Cardiac muscle cell (in vitro differentiated cells and primary cell): ENCODE results near the gene JADE2. TPM values are rescaled to one million over a fixed set of nuclear protein-coding genes. Genes with fewer than 3 reads are reported as not detected.

ENCODE experiments used
- DNase-seq, 2 donors: peaks; one replicate each; pipeline versions ENCODE4 v3.0.0 to v3.0.0-alpha.2; 2010 to 2017; ENCODE audit warnings: low read depth in 1 of 2, low spot score in 1 of 2
- H3K27ac ChIP-seq: fragments of 200-600 bp; sonication (generic); 2 replicates; pipeline ENCODE4 v1.5.1; 2016
- H3K27me3 ChIP-seq: fragments of 200-600 bp; sonication (generic); 2 replicates; pipeline ENCODE4 v1.6.0; 2016; ENCODE audit warnings: control low read depth
- H3K36me3 ChIP-seq: fragments of 200-600 bp; sonication (generic); 2 replicates; pipeline ENCODE4 v1.5.1; 2016; ENCODE audit warnings: control low read depth
- H3K4me1 ChIP-seq: fragments of 200-600 bp; sonication (generic); 2 replicates; pipeline ENCODE4 v1.8.1; 2017; ENCODE audit warnings: low read depth, mild to moderate bottlenecking, mixed run types
- H3K4me3 ChIP-seq: fragments of 200-600 bp; sonication (generic); 2 replicates; pipeline ENCODE4 v1.5.1; 2016; ENCODE audit warnings: mild to moderate bottlenecking
- H3K9me3 ChIP-seq: fragments of 200-600 bp; sonication (generic); 2 replicates; pipeline ENCODE4 v1.5.1; 2017; ENCODE audit warnings: low read depth, mild to moderate bottlenecking, control low read depth
- polyA plus RNA-seq: library from polyadenylated mRNA; unstranded; fragments of >200 nt; fragmentation: Nextera tagmentation; extraction: Ambion mirVana; gene quantifications from 2 replicates; pipeline ENCODE4 v1.2.1, GENCODE V29; 2016
- total RNA-seq: library from RNA; depleted of rRNA; stranded (reverse); fragments of >200 nt; gene quantifications from 2 replicates; pipeline ENCODE4 v1.2.3, GENCODE V29; 2016
- TF ChIP-seq, protein P1 (sequence below): IDR thresholded peaks from 2 replicates; pipeline ENCODE4 v1.5.1; 2012; ENCODE audit warnings: low read depth, mild to moderate bottlenecking, low read length

JADE2 gene
- total and polyA plus RNA-seq, 2 experiments from 2014 or later, result 2.8 to 17.8 TPM

- no peaks in the 10 kb centered on the region for H3K4me1 ChIP-seq
- H3K36me3 ChIP-seq, result peaks cover 64% of the 10 kb centered on the region
Observed at GRCh38 chr5:134609232-134609851, 83.9 kb downstream of the JADE2 start.

GRCh38 chr5:134610725-134611124, 85.3 kb downstream of the JADE2 start:
- TF ChIP-seq, protein P1, sequence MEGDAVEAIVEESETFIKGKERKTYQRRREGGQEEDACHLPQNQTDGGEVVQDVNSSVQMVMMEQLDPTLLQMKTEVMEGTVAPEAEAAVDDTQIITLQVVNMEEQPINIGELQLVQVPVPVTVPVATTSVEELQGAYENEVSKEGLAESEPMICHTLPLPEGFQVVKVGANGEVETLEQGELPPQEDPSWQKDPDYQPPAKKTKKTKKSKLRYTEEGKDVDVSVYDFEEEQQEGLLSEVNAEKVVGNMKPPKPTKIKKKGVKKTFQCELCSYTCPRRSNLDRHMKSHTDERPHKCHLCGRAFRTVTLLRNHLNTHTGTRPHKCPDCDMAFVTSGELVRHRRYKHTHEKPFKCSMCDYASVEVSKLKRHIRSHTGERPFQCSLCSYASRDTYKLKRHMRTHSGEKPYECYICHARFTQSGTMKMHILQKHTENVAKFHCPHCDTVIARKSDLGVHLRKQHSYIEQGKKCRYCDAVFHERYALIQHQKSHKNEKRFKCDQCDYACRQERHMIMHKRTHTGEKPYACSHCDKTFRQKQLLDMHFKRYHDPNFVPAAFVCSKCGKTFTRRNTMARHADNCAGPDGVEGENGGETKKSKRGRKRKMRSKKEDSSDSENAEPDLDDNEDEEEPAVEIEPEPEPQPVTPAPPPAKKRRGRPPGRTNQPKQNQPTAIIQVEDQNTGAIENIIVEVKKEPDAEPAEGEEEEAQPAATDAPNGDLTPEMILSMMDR, result no peak
- H3K27me3 ChIP-seq, result no peaks in the 10 kb centered on the region
- H3K4me1 ChIP-seq, result no peaks in the 10 kb centered on the region
- DNase-seq, result no peak
- H3K4me3 ChIP-seq, result no peak overlapping the region
- H3K9me3 ChIP-seq, result no peaks in the 10 kb centered on the region
- no peak overlapping the region for H3K27ac ChIP-seq
- H3K36me3 ChIP-seq, result peaks cover 55% of the 10 kb centered on the region

More at GRCh38 chr5:134609232-134609851, 83.9 kb downstream of the JADE2 start:
- DNase-seq, result no peak
- H3K27me3 ChIP-seq, result no peaks in the 10 kb centered on the region
- TF ChIP-seq, protein P1, result no peak
- H3K4me3 ChIP-seq, result no peak overlapping the region
- no peaks in the 10 kb centered on the region for H3K9me3 ChIP-seq
- H3K27ac ChIP-seq, result no peak overlapping the region

DNA sequence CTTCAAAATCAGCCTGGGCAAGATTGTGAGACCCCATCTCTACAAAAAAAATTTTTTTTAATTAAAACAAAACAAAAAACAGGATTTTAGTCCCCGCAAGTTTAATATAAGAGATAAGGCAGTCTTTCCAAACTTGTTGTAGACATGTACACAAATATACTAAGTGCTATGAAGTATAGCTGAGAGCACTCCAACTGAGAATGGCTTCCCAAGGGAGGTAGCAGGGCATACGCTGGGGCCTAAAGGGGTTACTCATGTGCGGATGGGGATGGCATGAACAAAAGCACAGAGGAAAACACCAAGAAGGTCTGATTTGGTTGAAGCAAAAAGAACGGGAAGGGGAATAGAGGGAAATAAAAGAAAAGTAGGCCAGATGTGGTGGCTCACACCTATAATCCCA, 86.0 kb downstream of the JADE2 start:
- H3K36me3 ChIP-seq, result peaks cover 49% of the 10 kb centered on the region
- H3K27me3 ChIP-seq, result no peaks in the 10 kb centered on the region
- H3K9me3 ChIP-seq, result no peaks in the 10 kb centered on the region
- H3K4me3 ChIP-seq, result no peak overlapping the region
- H3K4me1 ChIP-seq, result no peaks in the 10 kb centered on the region
- no peak overlapping the region for H3K27ac ChIP-seq
- DNase-seq, result no peak
- TF ChIP-seq, protein P1, result no peak

DNA sequence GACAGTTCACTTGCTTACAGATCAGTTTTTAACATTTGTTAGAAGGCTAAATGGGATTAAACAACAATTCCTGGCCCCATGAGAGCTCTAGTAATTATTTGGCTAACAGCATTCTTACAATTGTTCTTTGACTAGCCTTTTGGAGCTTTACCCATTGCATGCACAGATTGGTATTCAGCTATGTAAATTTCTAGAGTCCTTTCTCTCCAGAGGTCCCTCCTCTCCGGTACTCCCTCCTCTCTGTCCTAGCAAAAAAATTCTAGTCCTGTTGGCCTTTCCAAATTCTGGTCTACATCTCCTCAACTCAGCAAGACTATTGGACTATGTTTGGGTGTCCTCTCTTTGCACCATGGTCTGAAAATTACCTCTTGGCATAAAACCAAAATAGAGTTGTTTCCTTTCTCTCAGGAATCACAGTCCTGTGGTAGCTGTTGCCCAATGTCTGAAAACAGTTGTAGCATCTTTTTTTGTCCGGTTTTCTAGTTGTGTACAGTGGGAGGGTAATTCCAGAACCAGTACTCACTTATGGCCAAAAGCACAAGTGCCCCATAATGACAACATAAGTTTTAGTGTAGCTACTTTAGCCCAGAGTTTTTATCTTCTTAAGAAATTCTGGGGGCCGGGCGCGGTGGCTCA, 89.1 kb downstream of the JADE2 start:
- Histone ChIP-seq H3K4me1 (no peaks in the 10 kb centered on the region), H3K36me3 (peaks cover 47% of the 10 kb centered on the region), H3K9me3 (no peaks in the 10 kb centered on the region), H3K4me3 (no peak overlapping the region), H3K27me3 (no peaks in the 10 kb centered on the region), H3K27ac (no peak overlapping the region)
- DNase-seq, result no peak
- TF ChIP-seq, protein P1, result no peak

- TF ChIP-seq, protein P1, result no peak
- Histone ChIP-seq H3K4me1 (no peaks in the 10 kb centered on the region), H3K9me3 (no peaks in the 10 kb centered on the region), H3K36me3 (peaks cover 47% of the 10 kb centered on the region), H3K4me3 (no peak overlapping the region), H3K27me3 (no peaks in the 10 kb centered on the region), H3K27ac (no peak overlapping the region)
- no peak for DNase-seq
Observed at GRCh38 chr5:134620634-134621033, 95.2 kb downstream of the JADE2 start.
